Trophoblast cell (in vitro differentiated cells and primary cell): ENCODE data around the gene RPP30.

Experiments
- DNase-seq, 2 donors: peaks; one replicate each; pipeline ENCODE4 v3.0.0-alpha.2; 2016
- H2AFZ ChIP-seq: 2 replicates; pipeline ENCODE4 v1.6.1; 2013; ENCODE audit warnings: low read length, moderate library complexity, mild to moderate bottlenecking; ENCODE audit not compliant: insufficient read depth, poor library complexity
- H2AK5ac ChIP-seq: 2 replicates; pipeline ENCODE4 v1.6.1; 2013; ENCODE audit warnings: mild to moderate bottlenecking, low read length
- H2BK120ac ChIP-seq: 2 replicates; pipeline ENCODE4 v1.6.1; 2013; ENCODE audit warnings: low read length, mild to moderate bottlenecking, moderate library complexity; ENCODE audit not compliant: insufficient read depth, poor library complexity
- H2BK12ac ChIP-seq: 2 replicates; pipeline ENCODE4 v1.6.1; 2013; ENCODE audit warnings: mild to moderate bottlenecking, low read length, moderate library complexity
- H2BK5ac ChIP-seq: 2 replicates; pipeline ENCODE4 v1.6.1; 2013; ENCODE audit warnings: low read length, low read depth, moderate library complexity, mild to moderate bottlenecking; ENCODE audit not compliant: poor library complexity
- H3K14ac ChIP-seq: 2 replicates; pipeline ENCODE4 v1.6.1; 2013; ENCODE audit warnings: mild to moderate bottlenecking, low read length
- H3K18ac ChIP-seq: 2 replicates; pipeline ENCODE4 v1.6.1; 2013; ENCODE audit warnings: mild to moderate bottlenecking, low read length
- H3K23ac ChIP-seq: 2 replicates; pipeline ENCODE4 v1.6.1; 2013; ENCODE audit warnings: low read length
- H3K27ac ChIP-seq: 2 replicates; pipeline ENCODE4 v1.5.1; 2013; ENCODE audit warnings: low read depth, mild to moderate bottlenecking, inconsistent platforms, low read length, moderate library complexity
- H3K27me3 ChIP-seq: 2 replicates; pipeline ENCODE4 v1.6.1; 2013; ENCODE audit warnings: inconsistent platforms, mild to moderate bottlenecking, low read length, moderate library complexity; ENCODE audit not compliant: insufficient read depth
- H3K36me3 ChIP-seq, 2 experiments: 1 replicate in 1 of 2; 2 replicates in 1 of 2; pipeline ENCODE4 v1.6.1; 2013; ENCODE audit warnings: low read length in 2 of 2, mild to moderate bottlenecking in 2 of 2, moderate library complexity in 1 of 2; ENCODE audit not compliant: insufficient read depth in 2 of 2, control insufficient read depth in 1 of 2
- H3K4ac ChIP-seq: 2 replicates; pipeline ENCODE4 v1.6.1; 2013; ENCODE audit warnings: low read depth, mild to moderate bottlenecking, low read length, moderate library complexity
- H3K4me1 ChIP-seq, 2 experiments: 1 replicate in 1 of 2; 2 replicates in 1 of 2; pipeline ENCODE4 v1.6.1; 2013; ENCODE audit warnings: low read length in 2 of 2, mild to moderate bottlenecking in 2 of 2, moderate library complexity in 1 of 2; ENCODE audit not compliant: insufficient read depth in 2 of 2, control insufficient read depth in 1 of 2
- H3K4me2 ChIP-seq: 2 replicates; pipeline ENCODE4 v1.6.1; 2013; ENCODE audit warnings: inconsistent platforms, mild to moderate bottlenecking, low read length, moderate library complexity
- H3K4me3 ChIP-seq: 2 replicates; pipeline ENCODE4 v1.5.1; 2013; ENCODE audit warnings: mild to moderate bottlenecking, low read depth, low read length, inconsistent platforms
- H3K79me1 ChIP-seq: one replicate; pipeline ENCODE4 v1.6.1; 2013; ENCODE audit warnings: low read length
- H3K79me2 ChIP-seq: 2 replicates; pipeline ENCODE4 v1.6.1; 2013; ENCODE audit warnings: low read length, mild to moderate bottlenecking; ENCODE audit not compliant: control insufficient read depth, insufficient read depth, poor library complexity
- H3K9ac ChIP-seq: 2 replicates; pipeline ENCODE4 v1.6.1; 2013; ENCODE audit warnings: mild to moderate bottlenecking, low read length
- H3K9me3 ChIP-seq: 2 replicates; pipeline ENCODE4 v1.6.1; 2013; ENCODE audit warnings: low read depth, mild to moderate bottlenecking, control low read depth, inconsistent platforms, low read length; ENCODE audit not compliant: insufficient read depth
- H4K12ac ChIP-seq: 2 replicates; pipeline ENCODE4 v1.6.1; 2013; ENCODE audit warnings: low read depth, mild to moderate bottlenecking, low read length, moderate library complexity
- H4K8ac ChIP-seq: 2 replicates; pipeline ENCODE4 v1.6.1; 2013; ENCODE audit warnings: low read depth, mild to moderate bottlenecking, low read length, moderate library complexity
- H4K91ac ChIP-seq: one replicate; pipeline ENCODE4 v1.6.1; 2013; ENCODE audit warnings: low read depth, mild to moderate bottlenecking, low read length, moderate library complexity
- WGBS: extraction: QIAGEN DNeasy Blood & Tissue Kit; methylation state at CpG from one replicate; pipeline ENCODE4 v1.1.7; 2013; ENCODE audit warnings: missing lambda C conversion rate; ENCODE audit not compliant: insufficient read length, insufficient coverage; ENCODE audit errors: extremely low coverage; 5-methylcytosine and 5-hydroxymethylcytosine counted together

The RPP30 gene

GRCh38 chr10:90837486-90837885, 34.3 kb upstream of the RPP30 start:
- Histone ChIP-seq H3K36me3 (no peaks in the 10 kb centered on the region), H2AK5ac (no peak overlapping the region), H3K4me2 (no peak overlapping the region), H3K27ac (no peak overlapping the region), H2AFZ (no peak overlapping the region), H2BK120ac (no peak overlapping the region), H3K9me3 (peaks cover 2% of the 10 kb centered on the region), H3K23ac (no peak overlapping the region), H3K79me1 (no peaks in the 10 kb centered on the region), H3K79me2 (no peaks in the 10 kb centered on the region), H4K91ac (no peak overlapping the region), H3K14ac (no peak overlapping the region), H3K4me1 (no peaks in the 10 kb centered on the region), H3K9ac (no peak overlapping the region), H3K27me3 (no peaks in the 10 kb centered on the region), H3K18ac (no peak overlapping the region), H3K4me3 (no peak overlapping the region), H4K12ac (no peak overlapping the region), H2BK5ac (no peak overlapping the region), H3K4ac (no peak overlapping the region), H4K8ac (no peak overlapping the region), H2BK12ac (no peak overlapping the region)
- DNase-seq, result no peak
- no CpG with 5 or more reads among the region's 1 CpG for WGBS

GRCh38 chr10:90842725-90843124, 29.0 kb upstream of the RPP30 start:
- Histone ChIP-seq H4K12ac (no peak overlapping the region), H4K91ac (no peak overlapping the region), H3K9me3 (no peaks in the 10 kb centered on the region), H2BK12ac (no peak overlapping the region), H3K79me1 (no peaks in the 10 kb centered on the region), H3K23ac (no peak overlapping the region), H3K27ac (no peak overlapping the region), H3K27me3 (no peaks in the 10 kb centered on the region), H3K4me3 (no peak overlapping the region), H3K18ac (no peak overlapping the region), H3K4me1 (peaks cover 0 to 3% of the 10 kb centered on the region in 2 experiments), H3K4me2 (no peak overlapping the region), H3K9ac (no peak overlapping the region), H2BK5ac (no peak overlapping the region), H2BK120ac (no peak overlapping the region), H3K36me3 (no peaks in the 10 kb centered on the region), H4K8ac (no peak overlapping the region), H3K14ac (no peak overlapping the region), H2AFZ (no peak overlapping the region), H3K79me2 (no peaks in the 10 kb centered on the region), H3K4ac (no peak overlapping the region), H2AK5ac (no peak overlapping the region)
- WGBS, result no CpG with 5 or more reads among the region's 1 CpG
- no peak for DNase-seq

GRCh38 chr10:90845726-90846125, 26.0 kb upstream of the RPP30 start:
- DNase-seq, result no peak
- H2BK120ac ChIP-seq, result no peak overlapping the region
- no peak overlapping the region for H3K4me2 ChIP-seq
- no peak overlapping the region for H3K9ac ChIP-seq
- peaks cover 0 to 3% of the 10 kb centered on the region in 2 experiments for H3K4me1 ChIP-seq
- no peaks in the 10 kb centered on the region for H3K79me1 ChIP-seq
- H3K79me2 ChIP-seq, result no peaks in the 10 kb centered on the region
- H2AK5ac ChIP-seq, result no peak overlapping the region
- no peak overlapping the region for H2AFZ ChIP-seq
- WGBS, result no CpG with 5 or more reads among the region's 3 CpGs
- H3K27me3 ChIP-seq, result no peaks in the 10 kb centered on the region
- no peak overlapping the region for H4K8ac ChIP-seq
- H3K14ac ChIP-seq, result no peak overlapping the region
- H3K4ac ChIP-seq, result no peak overlapping the region
- no peak overlapping the region for H3K4me3 ChIP-seq
- H4K91ac ChIP-seq, result no peak overlapping the region
- H3K23ac ChIP-seq, result no peak overlapping the region
- no peak overlapping the region for H2BK12ac ChIP-seq
- H2BK5ac ChIP-seq, result no peak overlapping the region
- no peaks in the 10 kb centered on the region for H3K9me3 ChIP-seq
- H3K27ac ChIP-seq, result no peak overlapping the region
- no peaks in the 10 kb centered on the region for H3K36me3 ChIP-seq
- no peak overlapping the region for H3K18ac ChIP-seq
- no peak overlapping the region for H4K12ac ChIP-seq

GRCh38 chr10:90846746-90847145, 25.0 kb upstream of the RPP30 start:
- no peak overlapping the region for H4K8ac ChIP-seq
- H4K12ac ChIP-seq, result no peak overlapping the region
- H3K23ac ChIP-seq, result no peak overlapping the region
- no peaks in the 10 kb centered on the region for H3K79me1 ChIP-seq
- no peak overlapping the region for H2BK120ac ChIP-seq
- no peaks in the 10 kb centered on the region for H3K9me3 ChIP-seq
- no peak overlapping the region for H3K4me3 ChIP-seq
- no peak overlapping the region for H2AK5ac ChIP-seq
- peak in 1 of 2 donors; percentile 25 for DNase-seq
- no peak overlapping the region for H3K14ac ChIP-seq
- H2BK12ac ChIP-seq, result no peak overlapping the region
- no peak overlapping the region for H3K4me2 ChIP-seq
- H4K91ac ChIP-seq, result no peak overlapping the region
- H3K9ac ChIP-seq, result no peak overlapping the region
- no CpG with 5 or more reads among the region's 1 CpG for WGBS
- no peak overlapping the region for H3K4ac ChIP-seq
- H3K27ac ChIP-seq, result no peak overlapping the region
- H3K79me2 ChIP-seq, result no peaks in the 10 kb centered on the region
- H3K36me3 ChIP-seq, result no peaks in the 10 kb centered on the region
- peaks cover 0 to 3% of the 10 kb centered on the region in 2 experiments for H3K4me1 ChIP-seq
- no peaks in the 10 kb centered on the region for H3K27me3 ChIP-seq
- H2BK5ac ChIP-seq, result no peak overlapping the region
- no peak overlapping the region for H2AFZ ChIP-seq
- H3K18ac ChIP-seq, result no peak overlapping the region
